OCI-LY1 (cell line): ENCODE measurements around the gene ATP2B2.

ENCODE experiments used
- H2AFZ ChIP-seq: fragments of 200-600 bp; sonication (generic), shearing (Covaris generic); 2 replicates; pipeline ENCODE4 v1.6.0; 2014; ENCODE audit warnings: antibody characterized with exemption, mild to moderate bottlenecking, low read length
- H3F3A ChIP-seq: fragments of 200-600 bp; sonication (generic), shearing (Covaris generic); 2 replicates; pipeline ENCODE4 v1.6.0; 2014; ENCODE audit warnings: mild to moderate bottlenecking, antibody characterized with exemption, low read length, moderate library complexity; ENCODE audit not compliant: insufficient read depth
- H3K27ac ChIP-seq: fragments of 200-600 bp; sonication (generic); 2 replicates; pipeline ENCODE4 v1.5.1; 2014; ENCODE audit warnings: low read length, mixed run types, mild to moderate bottlenecking, low read depth; ENCODE audit not compliant: poor library complexity, severe bottlenecking
- H3K27me3 ChIP-seq: fragments of 200-600 bp; sonication (generic); 2 replicates; pipeline ENCODE4 v1.6.0; 2014; ENCODE audit warnings: antibody characterized with exemption, mild to moderate bottlenecking, low read length, moderate library complexity; ENCODE audit not compliant: insufficient read depth
- H3K36me3 ChIP-seq: fragments of 200-600 bp; sonication (generic); 2 replicates; pipeline ENCODE4 v1.6.1; 2014; ENCODE audit warnings: mild to moderate bottlenecking, antibody characterized with exemption, low read length, moderate library complexity, mixed read lengths; ENCODE audit not compliant: insufficient read depth
- H3K4me1 ChIP-seq: fragments of 200-600 bp; sonication (generic); 2 replicates; pipeline ENCODE4 v1.5.1; 2014; ENCODE audit warnings: mild to moderate bottlenecking, low read length, moderate library complexity; ENCODE audit not compliant: insufficient read depth, severe bottlenecking
- H3K4me2 ChIP-seq: fragments of 200-600 bp; sonication (generic), shearing (Covaris generic); 2 replicates; pipeline ENCODE4 v1.6.1; 2014; ENCODE audit warnings: low read length
- H3K4me3 ChIP-seq: fragments of 200-600 bp; sonication (generic); 2 replicates; pipeline ENCODE4 v1.5.1; 2014; ENCODE audit warnings: low read length, low read depth, mild to moderate bottlenecking, mixed read lengths; ENCODE audit not compliant: poor library complexity, severe bottlenecking
- H3K79me2 ChIP-seq: fragments of 200-600 bp; shearing (Covaris generic); 2 replicates; pipeline ENCODE4 v1.6.1; 2016; ENCODE audit warnings: mixed run types, low read length, mixed read lengths; ENCODE audit not compliant: insufficient read depth
- H3K9ac ChIP-seq: fragments of 200-600 bp; sonication (generic), shearing (Covaris generic); 2 replicates; pipeline ENCODE4 v1.6.1; 2014; ENCODE audit warnings: mild to moderate bottlenecking, low read length, mixed read lengths
- H3K9me2 ChIP-seq: fragments of 200-600 bp; sonication (generic), shearing (Covaris generic); 2 replicates; pipeline ENCODE4 v1.6.1; 2014; ENCODE audit warnings: low read depth, mild to moderate bottlenecking, low read length, mixed read lengths
- H3K9me3 ChIP-seq: fragments of 200-600 bp; shearing (Covaris generic); 2 replicates; pipeline ENCODE4 v1.6.1; 2014; ENCODE audit warnings: low read length, mixed read lengths
- H4K20me1 ChIP-seq: fragments of 200-600 bp; sonication (generic), shearing (Covaris generic); 2 replicates; pipeline ENCODE4 v1.6.0; 2016; ENCODE audit warnings: mild to moderate bottlenecking, low read length; ENCODE audit not compliant: insufficient read depth
- CTCF ChIP-seq: fragments of 200-600 bp; sonication (generic), shearing (Covaris generic); IDR thresholded peaks from 2 replicates; pipeline ENCODE4 v1.5.1; 2017; ENCODE audit warnings: mild to moderate bottlenecking, antibody characterized with exemption, low read length, moderate library complexity, mixed read lengths
- EZH2 ChIP-seq: fragments of 200-600 bp; sonication (generic), shearing (Covaris generic); IDR thresholded peaks from 2 replicates; pipeline ENCODE4 v1.8.0; 2017; ENCODE audit warnings: borderline replicate concordance, mixed run types, mild to moderate bottlenecking, antibody characterized with exemption, low read length, moderate library complexity, mixed read lengths

Gene ATP2B2

GRCh38 chr3:10434938-10435336, 70.4 kb downstream of the ATP2B2 start:
- Histone ChIP-seq H3K27ac (no peak overlapping the region), H3K9me2 (no peaks in the 10 kb centered on the region), H3K4me1 (no peaks in the 10 kb centered on the region), H3K4me3 (no peak overlapping the region), H3K4me2 (no peak overlapping the region), H3K27me3 (0 out of 2 replicates have a peak, but pooled peaks cover 7% of the 10 kb centered on the region), H3K36me3 (no peaks in the 10 kb centered on the region), H4K20me1 (no peaks in the 10 kb centered on the region), H3K9me3 (no peaks in the 10 kb centered on the region), H3K9ac (no peak overlapping the region), H3F3A (no peaks in the 10 kb centered on the region), H3K79me2 (no peaks in the 10 kb centered on the region), H2AFZ (no peak overlapping the region)
- no peak for TF ChIP-seq EZH2
- TF ChIP-seq CTCF = no peak

GRCh38 chr3:10434144-10434937, 71.0 kb downstream of the ATP2B2 start:
- no peak for TF ChIP-seq CTCF
- TF ChIP-seq EZH2 = no peak
- Histone ChIP-seq H2AFZ (no peak overlapping the region), H3K36me3 (no peaks in the 10 kb centered on the region), H3K4me3 (no peak overlapping the region), H3K79me2 (no peaks in the 10 kb centered on the region), H4K20me1 (no peaks in the 10 kb centered on the region), H3F3A (no peaks in the 10 kb centered on the region), H3K4me1 (no peaks in the 10 kb centered on the region), H3K27ac (no peak overlapping the region), H3K9me3 (no peaks in the 10 kb centered on the region), H3K4me2 (no peak overlapping the region), H3K9ac (no peak overlapping the region), H3K27me3 (0 out of 2 replicates have a peak, but pooled peaks cover 7% of the 10 kb centered on the region), H3K9me2 (no peaks in the 10 kb centered on the region)

- no peaks in the 10 kb centered on the region for H3K36me3 ChIP-seq
- no peaks in the 10 kb centered on the region for H4K20me1 ChIP-seq
- no peak overlapping the region for H3K9ac ChIP-seq
- no peaks in the 10 kb centered on the region for H3K4me1 ChIP-seq
- H3K79me2 ChIP-seq = no peaks in the 10 kb centered on the region
- no peak overlapping the region for H3K4me3 ChIP-seq
- H3K9me2 ChIP-seq = no peaks in the 10 kb centered on the region
- no peak overlapping the region for H3K4me2 ChIP-seq
- H2AFZ ChIP-seq = no peak overlapping the region
- H3K27me3 ChIP-seq = no peaks in the 10 kb centered on the region
- no peaks in the 10 kb centered on the region for H3F3A ChIP-seq
- TF ChIP-seq EZH2 = no peak
- no peak for TF ChIP-seq CTCF
- no peaks in the 10 kb centered on the region for H3K9me3 ChIP-seq
- H3K27ac ChIP-seq = no peak overlapping the region
Observed at GRCh38 chr3:10432931-10433330, 72.5 kb downstream of the ATP2B2 start.
